ENCODE results near the gene SPG11. TPM values are rescaled to one million over a fixed set of nuclear protein-coding genes. Genes with fewer than 3 reads are reported as not detected.

The SPG11 gene
- total and polyA plus RNA-seq, 2 of the 13 experiments (the other 11 are each of a cell fraction or from before 2014, with no cell fraction given), result 31.5 to 40.7 TPM

GRCh38 chr15:44554934-44555723, 108.3 kb downstream of the SPG11 start:
- no peak for FAIRE-seq
- H3K27ac ChIP-seq (ENCODE audit: extremely low read length, insufficient read depth, low read length), result no peak overlapping the region
- ChIA-PET CTCF (ENCODE audit: low intra/inter-chr PET ratio, low total read pairs) (no interaction called here), POLR2A (interaction anchor here (0.9 kb wide), 1 partner anchor 19 kb away, joined by 3 read pairs; no protein-coding TSS in a partner anchor)
- H3K4me1 ChIP-seq (ENCODE audit: insufficient read depth, low read length), result no peaks in the 10 kb centered on the region
- H4K20me1 ChIP-seq (ENCODE audit: insufficient read depth, low read length), result no peaks in the 10 kb centered on the region
- H3K4me2 ChIP-seq (ENCODE audit: low read depth, low read length), result no peak overlapping the region
- BruUV-seq (replicated peaks), result no TSS peak
- no peak; the same call in 2 of the 3 replicates for ATAC-seq
- H3K36me3 ChIP-seq (replicated peaks in 1 of 2; ENCODE audit: control insufficient read depth in 1 of 2, insufficient read depth in 2 of 2, low read length in 2 of 2), result peaks cover 28 to 79% of the 10 kb centered on the region in 2 experiments
- peaks cover 4% of the 10 kb centered on the region for H3K79me2 ChIP-seq (ENCODE audit: insufficient read depth, low read length)
- H3K9me3 ChIP-seq (ENCODE audit: low read length), result no peaks in the 10 kb centered on the region
- intact Hi-C loops (cut with micrococcal nuclease; ENCODE audit: unreplicated experiment), result no loop called here
- no peak overlapping the region for H2AFZ ChIP-seq (ENCODE audit: low read length)
- no peak for DNase-seq (ENCODE audit: low spot score)
- no peak overlapping the region for H3K9ac ChIP-seq (ENCODE audit: insufficient read depth, low read depth, low read length)
- WGBS (ENCODE audit: low lambda C conversion rate), result over 99% methylated on average over 4 of the region's 4 CpGs
- in situ Hi-C loops (cut with HindIII; ENCODE audit: extremely low pct_ligation_motif_present, low pct_unique_long_range_greater_than_20kb), result no loop called here
- no peak overlapping the region for H3K4me3 ChIP-seq (replicated peaks in 1 of 3; ENCODE audit: insufficient read depth in 1 of 3, low read depth in 2 of 3, low read length in 3 of 3)
- no peaks in the 10 kb centered on the region for H3K27me3 ChIP-seq (ENCODE audit: control insufficient read depth in 1 of 2, insufficient read depth in 2 of 2, low read length in 2 of 2)
- TF ChIP-seq ZNF224 (CRISPR knock-in tag; IDR thresholded peaks at IDR 0.05) (no peak), MTERF4 (CRISPR knock-in tag; IDR thresholded peaks at IDR 0.05) (no peak), SYNCRIP (IDR thresholded peaks at IDR 0.05; ENCODE audit: insufficient read depth, low read depth, low read length) (no peak), NCOA2 (CRISPR knock-in tag; IDR thresholded peaks at IDR 0.05) (no peak), FOSL1 (CRISPR knock-in tag; IDR thresholded peaks at IDR 0.05; ENCODE audit: borderline replicate concordance) (no peak), ARID5B (CRISPR knock-in tag; IDR thresholded peaks at IDR 0.05) (no peak), TRAFD1 (CRISPR knock-in tag; IDR thresholded peaks at IDR 0.05; ENCODE audit: borderline replicate concordance) (no peak), ZNF513 (CRISPR knock-in tag; conservative IDR thresholded peaks at IDR 0.05) (no peak), SNAI1 (CRISPR knock-in tag; IDR thresholded peaks at IDR 0.05; ENCODE audit: borderline replicate concordance) (no peak), NCOR1 (IDR thresholded peaks at IDR 0.05; ENCODE audit: borderline replicate concordance, low read length) (no peak), PAX8 (CRISPR knock-in tag; IDR thresholded peaks at IDR 0.05; ENCODE audit: borderline replicate concordance) (no peak), NR2F6 (IDR thresholded peaks at IDR 0.05) (no peak), NR2F6 (CRISPR knock-in tag; IDR thresholded peaks at IDR 0.05) (no peak), HDAC6 (IDR thresholded peaks at IDR 0.05; ENCODE audit: low read depth, low read length) (no peak)
